CD14-positive monocyte (primary cell): ENCODE data around the gene LRRFIP1. TPM values are rescaled to one million over a fixed set of nuclear protein-coding genes. Genes with fewer than 3 reads are reported as not detected.

Experiments used
- DNase-seq, 3 donors: peaks; one replicate each; pipeline ENCODE4 v3.0.0-alpha.2; 2011 to 2022
- H2AFZ ChIP-seq: 2 replicates; pipeline ENCODE4 v1.6.0; 2012; ENCODE audit warnings: mild to moderate bottlenecking, low read depth, low read length, inconsistent platforms; ENCODE audit not compliant: insufficient read depth, poor library complexity, severe bottlenecking
- H3K27ac ChIP-seq, 2 donors: 1 replicate in 1 of 2; 2 replicates in 1 of 2; pipeline ENCODE4 v1.5.1; 2012 to 2013; ENCODE audit warnings: low read length in 2 of 2, control low read depth in 1 of 2, inconsistent platforms in 1 of 2, low read depth in 1 of 2, mild to moderate bottlenecking in 1 of 2
- H3K27me3 ChIP-seq, 2 donors: one replicate each; pipeline versions ENCODE4 v1.6.0 to v1.6.1; 2011 to 2013; ENCODE audit warnings: low read length in 2 of 2; ENCODE audit not compliant: control insufficient read depth in 2 of 2, insufficient read depth in 2 of 2
- H3K36me3 ChIP-seq, 2 donors: replicated peaks in 1 of 2; 1 replicate in 1 of 2; 2 replicates in 1 of 2; pipeline versions ENCODE4 v1.5.1 to v1.6.1; 2012 to 2013; ENCODE audit warnings: low read length in 2 of 2, control low read depth in 1 of 2, inconsistent platforms in 1 of 2, mild to moderate bottlenecking in 1 of 2; ENCODE audit not compliant: insufficient read depth in 2 of 2, control insufficient read depth in 1 of 2
- H3K4me1 ChIP-seq, 2 donors: 1 replicate in 1 of 2; 2 replicates in 1 of 2; pipeline versions ENCODE4 v1.5.1 to v1.6.1; 2012 to 2013; ENCODE audit warnings: low read length in 2 of 2, control low read depth in 1 of 2, inconsistent platforms in 1 of 2, mild to moderate bottlenecking in 1 of 2, moderate library complexity in 1 of 2; ENCODE audit not compliant: insufficient read depth in 2 of 2, control insufficient read depth in 1 of 2
- H3K4me2 ChIP-seq: replicated peaks from 2 replicates; pipeline ENCODE3; 2012; ENCODE audit warnings: low read length, moderate library complexity, mild to moderate bottlenecking; ENCODE audit not compliant: poor library complexity, severe bottlenecking; ENCODE audit errors: extremely low read depth
- H3K4me3 ChIP-seq, 3 experiments: fragments of 200-600 bp in 1 of 3; sonication (generic) in 1 of 3; replicated peaks in 1 of 3; 1 replicate in 2 of 3; 2 replicates in 1 of 3; pipeline ENCODE4 v1.5.1; 2011 to 2013; ENCODE audit warnings: low read length in 3 of 3, mild to moderate bottlenecking in 3 of 3, control low read depth in 2 of 3, low read depth in 2 of 3, inconsistent platforms in 1 of 3, moderate library complexity in 1 of 3
- H3K79me2 ChIP-seq: 2 replicates; pipeline ENCODE4 v1.6.0; 2012; ENCODE audit warnings: mild to moderate bottlenecking, control low read depth, inconsistent platforms, low read length, moderate library complexity; ENCODE audit not compliant: insufficient read depth
- H3K9ac ChIP-seq: 2 replicates; pipeline ENCODE4 v1.6.0; 2017; ENCODE audit warnings: low read length, mild to moderate bottlenecking; ENCODE audit not compliant: insufficient read depth, poor library complexity, severe bottlenecking
- H3K9me3 ChIP-seq, 2 donors: replicated peaks in 1 of 2; 1 replicate in 1 of 2; 2 replicates in 1 of 2; pipeline versions ENCODE4 v1.5.1 to v1.6.1; 2012 to 2013; ENCODE audit warnings: low read length in 2 of 2, control low read depth in 1 of 2; ENCODE audit not compliant: control insufficient read depth in 1 of 2, insufficient read depth in 1 of 2
- H4K20me1 ChIP-seq: 2 replicates; pipeline ENCODE4 v1.6.0; 2012; ENCODE audit warnings: mild to moderate bottlenecking, low read length, control low read depth, moderate library complexity; ENCODE audit not compliant: insufficient read depth
- H3K27ac Mint-ChIP-seq, 7 donors: one replicate each; pipeline ENCODE4 v1.8.0; 2020; ENCODE audit warnings: mild to moderate bottlenecking in 7 of 7, mixed read lengths in 7 of 7, moderate library complexity in 6 of 7, inconsistent platforms in 2 of 7
- H3K27me3 Mint-ChIP-seq, 3 donors: one replicate each; pipeline ENCODE4 v1.8.0; 2021 to 2022; ENCODE audit warnings: low read depth in 3 of 3, mild to moderate bottlenecking in 3 of 3, mixed read lengths in 3 of 3, moderate library complexity in 3 of 3, inconsistent platforms in 1 of 3
- H3K36me3 Mint-ChIP-seq, 2 donors: one replicate each; pipeline ENCODE4 v1.8.0; 2020; ENCODE audit warnings: mixed read lengths in 2 of 2, inconsistent platforms in 1 of 2, mild to moderate bottlenecking in 1 of 2
- H3K4me1 Mint-ChIP-seq: one replicate; pipeline ENCODE4 v1.8.0; 2020; ENCODE audit warnings: mild to moderate bottlenecking, mixed read lengths
- H3K4me3 Mint-ChIP-seq, 2 donors: one replicate each; pipeline ENCODE4 v1.8.0; 2020; ENCODE audit warnings: mild to moderate bottlenecking in 2 of 2, mixed read lengths in 2 of 2, moderate library complexity in 1 of 2
- H3K9me3 Mint-ChIP-seq, 7 donors: one replicate each; pipeline ENCODE4 v1.8.0; 2020 to 2022; ENCODE audit warnings: mixed read lengths in 7 of 7, mild to moderate bottlenecking in 6 of 7, moderate library complexity in 6 of 7, inconsistent platforms in 2 of 7
- WGBS: methylation state at CpG from one replicate; pipeline ENCODE4 v1.1.5; 2013; ENCODE audit warnings: missing lambda C conversion rate; ENCODE audit not compliant: insufficient coverage; 5-methylcytosine and 5-hydroxymethylcytosine counted together
- intact Hi-C, 2 donors: fragments of 100-400 bp; cut with micrococcal nuclease; formaldehyde crosslinking; loops; one replicate each; pipeline versions ENCODE4 v1.15.0 to v1.15.1; 2023
- polyA plus RNA-seq, 3 donors: library from polyadenylated mRNA; depleted of rRNA in 1 of 3; unstranded in 2 of 3; stranded (reverse) in 1 of 3; fragments of 300-500 nt in 2 of 3; fragments of >200 nt in 1 of 3; fragmentation: Illumina TruSeq in 2 of 3; gene quantifications; 1 replicate in 2 of 3; 2 replicates in 1 of 3; pipeline ENCODE4 v1.2.3, GENCODE V29; 2012 to 2021
- TF ChIP-seq, protein P1 (sequence below): fragments of 200-600 bp; IDR thresholded peaks from one replicate; pipeline ENCODE4 v1.8.0; 2022; ENCODE audit warnings: antibody characterized with exemption, mild to moderate bottlenecking

Gene LRRFIP1
- polyA plus RNA-seq, 3 donors: 67.3 to 148 (median 98.3) TPM

GRCh38 chr2:237786936-237787335 lies 159.5 kb downstream of the LRRFIP1 start:
- Mint-ChIP-seq H3K4me3 (no peak overlapping the region), H3K9me3 (peaks cover 11 to 22% (median 16%) of the 10 kb centered on the region in 7 donors), H3K36me3 (peaks cover 24 to 53% of the 10 kb centered on the region in 2 donors), H3K27me3 (peaks cover 0 to 2% (median 0%) of the 10 kb centered on the region in 3 donors), H3K27ac (no peak overlapping the region), H3K4me1 (no peaks in the 10 kb centered on the region)
- Histone ChIP-seq H3K4me3 (no peak overlapping the region), H2AFZ (no peak overlapping the region), H3K27ac (no peak overlapping the region), H3K4me1 (no peaks in the 10 kb centered on the region), H3K9me3 (peaks cover 3 to 19% of the 10 kb centered on the region in 2 donors), H3K36me3 (peaks cover 7 to 43% of the 10 kb centered on the region in 2 donors), H3K79me2 (no peaks in the 10 kb centered on the region), H3K4me2 (no peak overlapping the region), H3K9ac (no peak overlapping the region), H4K20me1 (peaks cover 16% of the 10 kb centered on the region), H3K27me3 (no peaks in the 10 kb centered on the region)
- TF ChIP-seq, protein P1, sequence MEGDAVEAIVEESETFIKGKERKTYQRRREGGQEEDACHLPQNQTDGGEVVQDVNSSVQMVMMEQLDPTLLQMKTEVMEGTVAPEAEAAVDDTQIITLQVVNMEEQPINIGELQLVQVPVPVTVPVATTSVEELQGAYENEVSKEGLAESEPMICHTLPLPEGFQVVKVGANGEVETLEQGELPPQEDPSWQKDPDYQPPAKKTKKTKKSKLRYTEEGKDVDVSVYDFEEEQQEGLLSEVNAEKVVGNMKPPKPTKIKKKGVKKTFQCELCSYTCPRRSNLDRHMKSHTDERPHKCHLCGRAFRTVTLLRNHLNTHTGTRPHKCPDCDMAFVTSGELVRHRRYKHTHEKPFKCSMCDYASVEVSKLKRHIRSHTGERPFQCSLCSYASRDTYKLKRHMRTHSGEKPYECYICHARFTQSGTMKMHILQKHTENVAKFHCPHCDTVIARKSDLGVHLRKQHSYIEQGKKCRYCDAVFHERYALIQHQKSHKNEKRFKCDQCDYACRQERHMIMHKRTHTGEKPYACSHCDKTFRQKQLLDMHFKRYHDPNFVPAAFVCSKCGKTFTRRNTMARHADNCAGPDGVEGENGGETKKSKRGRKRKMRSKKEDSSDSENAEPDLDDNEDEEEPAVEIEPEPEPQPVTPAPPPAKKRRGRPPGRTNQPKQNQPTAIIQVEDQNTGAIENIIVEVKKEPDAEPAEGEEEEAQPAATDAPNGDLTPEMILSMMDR: no peak
- no peak for DNase-seq
- 100% methylated on average over 3 of the region's 4 CpGs for WGBS
- intact Hi-C loops: no loop called here

- H3K36me3 Mint-ChIP-seq: peaks cover 9 to 33% of the 10 kb centered on the region in 2 donors
- H3K4me1 ChIP-seq: no peaks in the 10 kb centered on the region
- H3K4me3 Mint-ChIP-seq: no peak overlapping the region
- intact Hi-C loops: no loop called here
- H4K20me1 ChIP-seq: peaks cover 11% of the 10 kb centered on the region
- no peaks in the 10 kb centered on the region for H3K27me3 ChIP-seq
- peaks cover 1 to 2% (median 1%) of the 10 kb centered on the region in 3 donors for H3K27me3 Mint-ChIP-seq
- no peak overlapping the region for H3K4me2 ChIP-seq
- no peak overlapping the region for H3K27ac Mint-ChIP-seq
- TF ChIP-seq, protein P1: no peak
- peaks cover 0 to 26% of the 10 kb centered on the region in 2 donors for H3K36me3 ChIP-seq
- WGBS: 100% methylated on average over 3 of the region's 4 CpGs
- H3K9ac ChIP-seq: no peak overlapping the region
- peaks cover 5 to 12% (median 8%) of the 10 kb centered on the region in 7 donors for H3K9me3 Mint-ChIP-seq
- H3K9me3 ChIP-seq: peaks cover 0 to 9% of the 10 kb centered on the region in 2 donors
- H3K4me3 ChIP-seq: no peak overlapping the region
- no peak for DNase-seq
- no peaks in the 10 kb centered on the region for H3K4me1 Mint-ChIP-seq
- no peak overlapping the region for H3K27ac ChIP-seq
- no peak overlapping the region for H2AFZ ChIP-seq
- H3K79me2 ChIP-seq: no peaks in the 10 kb centered on the region
These were observed 163.0 kb downstream of the LRRFIP1 start for GRCh38 chr2:237790353-237790752.
